ENCODE results near the gene PSAT1. TPM values are rescaled to one million over a fixed set of nuclear protein-coding genes. Genes with fewer than 3 reads are reported as not detected.

PSAT1 gene
- polyA plus RNA-seq, 1 donor (not counting 4 experiments of a cell fraction or from before 2014, with no cell fraction given), result 88.9 TPM

DNA sequence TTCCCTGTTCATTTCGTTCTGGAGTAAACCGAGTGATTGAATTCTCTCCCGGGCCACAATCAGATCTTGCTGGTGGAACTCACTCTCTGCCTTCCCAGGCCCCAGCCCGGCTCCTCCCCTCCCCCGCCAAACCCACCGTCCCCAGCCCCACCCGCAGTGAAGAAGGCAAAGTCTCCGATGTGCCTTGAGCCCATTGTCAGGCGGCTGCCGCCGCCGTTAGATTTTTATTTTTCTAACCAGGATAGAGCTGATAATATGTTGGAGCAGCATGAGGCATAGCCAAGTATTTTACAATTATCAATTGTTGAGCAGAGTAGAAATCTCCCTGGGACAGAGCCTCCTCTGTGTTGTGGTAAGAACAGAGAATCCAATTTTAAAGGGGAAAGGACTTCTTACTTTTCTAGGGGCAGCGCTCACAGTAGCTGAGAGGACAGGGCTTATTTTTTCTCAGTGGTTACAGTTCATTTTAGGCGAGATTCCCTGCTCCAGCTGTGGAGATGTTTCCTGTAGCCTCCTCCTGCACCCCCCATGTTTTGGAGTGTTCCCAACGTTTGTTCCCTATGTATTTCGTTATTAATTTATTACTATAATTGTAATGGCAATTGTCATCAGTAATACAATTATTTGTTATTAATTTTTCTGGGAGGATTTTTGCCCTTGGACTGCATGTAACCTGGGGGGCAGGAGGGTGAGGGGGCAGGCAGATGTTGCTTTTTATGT lies 1.3 kb downstream of the PSAT1 start:
- Histone ChIP-seq H3K79me2 (ENCODE audit: control insufficient read depth, insufficient read depth, low read length) (peaks cover 16% of the 10 kb centered on the region), H4K20me1 (ENCODE audit: control insufficient read depth, extremely low read depth, insufficient read depth, low read length) (no peaks in the 10 kb centered on the region), H3K27me3 (ENCODE audit: control insufficient read depth, extremely low read depth, insufficient read depth, low read length) (no peaks in the 10 kb centered on the region), H3K36me3 (ENCODE audit: control insufficient read depth in 2 of 2, extremely low read depth in 1 of 2, insufficient read depth in 2 of 2, low read length in 2 of 2) (peaks cover 1 to 22% of the 10 kb centered on the region in 2 experiments), H3K9ac (ENCODE audit: control insufficient read depth, extremely low read depth, insufficient read depth, low read length) (peak overlapping the region; percentile 87), H3K4me2 (ENCODE audit: control insufficient read depth, extremely low read depth, insufficient read depth, low read depth, low read length) (peak overlapping the region; percentile 89), H3K9me1 (ENCODE audit: control insufficient read depth, extremely low read depth, insufficient read depth, low read length) (no peaks in the 10 kb centered on the region), H3K4me1 (ENCODE audit: control insufficient read depth, extremely low read depth, insufficient read depth, low read length) (peaks cover 11% of the 10 kb centered on the region), H3K27ac (ENCODE audit: control insufficient read depth, insufficient read depth, low read length) (peak overlapping the region; percentile 75), H2AFZ (ENCODE audit: control insufficient read depth, low read length) (peak overlapping the region; percentile 94), H3K9me3 (ENCODE audit: control insufficient read depth, low read depth, low read length) (no peaks in the 10 kb centered on the region), H3K4me3 (ENCODE audit: control insufficient read depth in 2 of 3, extremely low read depth in 1 of 3, insufficient read depth in 2 of 3, low read depth in 1 of 3, low read length in 3 of 3) (peak overlapping the region; percentile 66 to 96 (median 85))
- no peak for TF ChIP-seq EZH2 (IDR thresholded peaks at IDR 0.05; ENCODE audit: low read length)
- TF ChIP-seq, protein P1, sequence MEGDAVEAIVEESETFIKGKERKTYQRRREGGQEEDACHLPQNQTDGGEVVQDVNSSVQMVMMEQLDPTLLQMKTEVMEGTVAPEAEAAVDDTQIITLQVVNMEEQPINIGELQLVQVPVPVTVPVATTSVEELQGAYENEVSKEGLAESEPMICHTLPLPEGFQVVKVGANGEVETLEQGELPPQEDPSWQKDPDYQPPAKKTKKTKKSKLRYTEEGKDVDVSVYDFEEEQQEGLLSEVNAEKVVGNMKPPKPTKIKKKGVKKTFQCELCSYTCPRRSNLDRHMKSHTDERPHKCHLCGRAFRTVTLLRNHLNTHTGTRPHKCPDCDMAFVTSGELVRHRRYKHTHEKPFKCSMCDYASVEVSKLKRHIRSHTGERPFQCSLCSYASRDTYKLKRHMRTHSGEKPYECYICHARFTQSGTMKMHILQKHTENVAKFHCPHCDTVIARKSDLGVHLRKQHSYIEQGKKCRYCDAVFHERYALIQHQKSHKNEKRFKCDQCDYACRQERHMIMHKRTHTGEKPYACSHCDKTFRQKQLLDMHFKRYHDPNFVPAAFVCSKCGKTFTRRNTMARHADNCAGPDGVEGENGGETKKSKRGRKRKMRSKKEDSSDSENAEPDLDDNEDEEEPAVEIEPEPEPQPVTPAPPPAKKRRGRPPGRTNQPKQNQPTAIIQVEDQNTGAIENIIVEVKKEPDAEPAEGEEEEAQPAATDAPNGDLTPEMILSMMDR (optimal IDR thresholded peaks at IDR 0.05 in 1 of 3, IDR thresholded peaks at IDR 0.05 in 1 of 3, conservative IDR thresholded peaks at IDR 0.05 in 1 of 3; ENCODE audit: extremely low read depth in 1 of 3, insufficient read depth in 2 of 3, low read length in 3 of 3), result no peak
- DNase-seq (ENCODE audit: low read depth, low spot score) (no peak), FAIRE-seq (no peak)
- dilution Hi-C loops (cut with MboI; ENCODE audit: extremely low pct_ligation_motif_present, low sequenced_read_pairs), result no loop called here

DNA sequence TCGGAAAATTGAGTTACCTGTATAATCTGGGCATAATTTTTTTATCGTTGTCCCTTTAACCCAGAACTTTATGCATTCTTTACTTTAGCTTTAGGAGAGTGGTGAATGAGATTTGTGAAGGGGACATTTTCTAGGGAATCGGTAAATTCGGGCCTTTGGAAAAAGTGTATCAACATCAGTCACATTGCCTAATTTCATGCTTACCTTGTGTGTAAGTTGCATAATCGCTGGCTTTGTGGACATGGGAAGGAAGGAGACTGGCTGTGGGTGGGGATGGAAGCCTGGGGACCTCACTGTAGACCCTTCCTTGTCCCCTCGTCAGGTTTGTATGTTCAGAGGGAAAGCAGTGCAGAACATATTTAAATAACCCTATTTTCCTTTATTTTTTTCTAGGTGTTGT lies 3.3 kb downstream of the PSAT1 start:
- Histone ChIP-seq H3K79me2 (ENCODE audit: control insufficient read depth, insufficient read depth, low read length) (peaks cover 16% of the 10 kb centered on the region), H3K27me3 (ENCODE audit: control insufficient read depth, extremely low read depth, insufficient read depth, low read length) (no peaks in the 10 kb centered on the region), H4K20me1 (ENCODE audit: control insufficient read depth, extremely low read depth, insufficient read depth, low read length) (no peaks in the 10 kb centered on the region), H3K36me3 (ENCODE audit: control insufficient read depth in 2 of 2, extremely low read depth in 1 of 2, insufficient read depth in 2 of 2, low read length in 2 of 2) (peaks cover 1 to 35% of the 10 kb centered on the region in 2 experiments), H3K4me3 (ENCODE audit: control insufficient read depth in 2 of 3, extremely low read depth in 1 of 3, insufficient read depth in 2 of 3, low read depth in 1 of 3, low read length in 3 of 3) (no peak overlapping the region), H3K9me3 (ENCODE audit: control insufficient read depth, low read depth, low read length) (no peaks in the 10 kb centered on the region), H3K9me1 (ENCODE audit: control insufficient read depth, extremely low read depth, insufficient read depth, low read length) (peaks cover 4% of the 10 kb centered on the region), H3K27ac (ENCODE audit: control insufficient read depth, insufficient read depth, low read length) (no peak overlapping the region), H3K4me1 (ENCODE audit: control insufficient read depth, extremely low read depth, insufficient read depth, low read length) (peaks cover 11% of the 10 kb centered on the region), H3K4me2 (ENCODE audit: control insufficient read depth, extremely low read depth, insufficient read depth, low read depth, low read length) (no peak overlapping the region), H3K9ac (ENCODE audit: control insufficient read depth, extremely low read depth, insufficient read depth, low read length) (no peak overlapping the region), H2AFZ (ENCODE audit: control insufficient read depth, low read length) (no peak overlapping the region)
- DNase-seq (ENCODE audit: low read depth, low spot score) (no peak), FAIRE-seq (no peak)
- TF ChIP-seq, protein P1 (optimal IDR thresholded peaks at IDR 0.05 in 1 of 3, IDR thresholded peaks at IDR 0.05 in 1 of 3, conservative IDR thresholded peaks at IDR 0.05 in 1 of 3; ENCODE audit: extremely low read depth in 1 of 3, insufficient read depth in 2 of 3, low read length in 3 of 3), result no peak
- no peak for TF ChIP-seq EZH2 (IDR thresholded peaks at IDR 0.05; ENCODE audit: low read length)
- dilution Hi-C loops (cut with MboI; ENCODE audit: extremely low pct_ligation_motif_present, low sequenced_read_pairs), result no loop called here

All from keratinocyte (primary cell).